Measurements from ENCODE around the gene SYNDIG1. TPM values are rescaled to one million over a fixed set of nuclear protein-coding genes. Genes with fewer than 3 reads are reported as not detected.

SYNDIG1 gene
- total and polyA plus RNA-seq, 2 experiments from 2014 or later: 1.7 to 2.4 TPM

DNA sequence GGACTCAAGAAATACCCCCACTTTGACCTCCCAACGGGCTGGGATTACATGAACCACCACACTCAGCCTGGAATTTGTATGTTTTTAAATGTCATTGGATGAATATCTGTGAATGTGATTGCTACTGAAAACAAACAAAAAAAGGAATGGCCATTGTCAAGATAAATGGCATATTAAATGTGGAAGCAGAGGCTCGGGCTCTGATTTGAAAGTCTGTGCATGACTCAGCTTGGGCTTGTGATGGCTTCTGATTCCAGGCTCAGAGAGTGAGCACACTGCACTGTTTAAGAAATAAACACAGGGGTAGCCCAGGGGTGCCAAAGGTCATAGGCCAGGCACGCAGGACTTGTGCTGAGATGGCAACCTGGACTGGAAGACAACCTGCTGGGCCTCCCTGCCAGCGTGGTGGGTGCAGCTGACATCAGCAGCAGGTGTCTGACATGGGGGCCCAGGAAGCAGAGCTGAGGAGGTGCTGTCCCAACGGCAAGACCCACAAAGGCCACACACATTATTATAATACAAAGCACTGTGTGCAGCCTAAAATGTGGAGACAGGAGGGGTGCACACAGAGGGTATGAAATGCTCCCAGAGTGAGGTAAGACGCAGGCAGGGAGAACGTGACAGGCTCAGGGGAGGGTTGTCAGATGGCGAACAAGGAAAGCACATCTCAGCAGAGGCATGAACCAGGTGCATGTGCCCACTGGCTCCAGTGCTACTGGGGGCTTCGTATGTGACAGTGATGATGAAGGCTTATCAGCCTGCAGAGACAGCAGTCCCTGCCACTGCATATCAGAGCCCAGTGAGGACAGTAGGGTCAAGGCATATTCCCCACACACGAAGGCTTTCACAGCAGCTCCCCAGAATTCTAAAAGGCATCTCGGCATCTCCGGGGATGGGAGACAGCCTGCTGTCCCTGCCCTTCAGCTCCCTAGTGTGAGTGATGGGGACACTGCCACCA, 169.4 kb downstream of the SYNDIG1 start:
- peaks cover 6% of the 10 kb centered on the region for H3K9me3 ChIP-seq (ENCODE audit: low read depth)
- DNase-seq (ENCODE audit: low read depth in 1 of 2, low spot score in 1 of 2): no peak
- H3K27ac ChIP-seq: no peak overlapping the region
- no peaks in the 10 kb centered on the region for H3K27me3 ChIP-seq
- no peak overlapping the region for H3K4me3 ChIP-seq
- H3K36me3 ChIP-seq: no peaks in the 10 kb centered on the region
- TF ChIP-seq, protein P1, sequence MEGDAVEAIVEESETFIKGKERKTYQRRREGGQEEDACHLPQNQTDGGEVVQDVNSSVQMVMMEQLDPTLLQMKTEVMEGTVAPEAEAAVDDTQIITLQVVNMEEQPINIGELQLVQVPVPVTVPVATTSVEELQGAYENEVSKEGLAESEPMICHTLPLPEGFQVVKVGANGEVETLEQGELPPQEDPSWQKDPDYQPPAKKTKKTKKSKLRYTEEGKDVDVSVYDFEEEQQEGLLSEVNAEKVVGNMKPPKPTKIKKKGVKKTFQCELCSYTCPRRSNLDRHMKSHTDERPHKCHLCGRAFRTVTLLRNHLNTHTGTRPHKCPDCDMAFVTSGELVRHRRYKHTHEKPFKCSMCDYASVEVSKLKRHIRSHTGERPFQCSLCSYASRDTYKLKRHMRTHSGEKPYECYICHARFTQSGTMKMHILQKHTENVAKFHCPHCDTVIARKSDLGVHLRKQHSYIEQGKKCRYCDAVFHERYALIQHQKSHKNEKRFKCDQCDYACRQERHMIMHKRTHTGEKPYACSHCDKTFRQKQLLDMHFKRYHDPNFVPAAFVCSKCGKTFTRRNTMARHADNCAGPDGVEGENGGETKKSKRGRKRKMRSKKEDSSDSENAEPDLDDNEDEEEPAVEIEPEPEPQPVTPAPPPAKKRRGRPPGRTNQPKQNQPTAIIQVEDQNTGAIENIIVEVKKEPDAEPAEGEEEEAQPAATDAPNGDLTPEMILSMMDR (IDR thresholded peaks at IDR 0.05; ENCODE audit: low read depth, low read length): no peak
- no peaks in the 10 kb centered on the region for H3K4me1 ChIP-seq (ENCODE audit: low read depth)

DNA sequence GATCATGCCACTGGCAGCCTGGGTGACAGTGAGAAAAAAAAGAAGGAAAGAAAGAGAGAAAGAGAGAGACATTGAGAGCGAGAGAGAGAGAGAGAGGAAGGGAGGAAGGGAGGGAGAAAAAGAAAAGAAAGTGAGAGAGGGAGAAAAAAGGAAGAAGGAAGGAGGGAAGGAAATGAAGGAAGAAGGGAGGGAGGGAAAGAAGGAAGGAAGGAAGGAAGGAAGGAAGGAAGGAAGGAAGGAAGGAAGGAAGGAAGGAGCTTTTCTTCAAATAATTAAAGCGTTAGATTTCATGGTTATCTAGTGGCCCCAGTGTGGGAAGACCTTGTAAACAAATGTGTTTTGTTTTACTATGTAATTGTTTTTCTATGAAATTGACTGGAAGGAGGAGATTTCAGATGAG, 170.8 kb downstream of the SYNDIG1 start:
- no peak overlapping the region for H3K27ac ChIP-seq

DNA sequence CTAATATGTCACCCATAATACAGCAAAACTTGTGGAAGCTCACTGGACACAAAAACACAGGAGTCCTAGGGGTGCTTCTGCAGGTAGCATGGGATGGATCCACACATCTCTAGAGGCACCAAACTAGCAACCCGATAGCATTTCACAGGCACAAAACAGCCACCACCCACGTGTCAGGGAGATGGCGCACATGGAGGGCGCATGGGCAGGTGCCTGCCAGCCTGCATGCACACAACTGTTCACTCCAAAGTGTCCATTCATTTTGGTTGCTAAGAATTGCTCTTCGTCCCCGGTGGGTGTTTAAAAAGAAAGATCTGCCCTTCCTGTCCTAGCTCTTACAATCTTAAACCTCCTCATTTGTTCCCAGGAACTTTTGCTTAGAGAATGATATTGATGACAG, 171.3 kb downstream of the SYNDIG1 start:
- no peak overlapping the region for H3K4me3 ChIP-seq
- no peak for DNase-seq (ENCODE audit: low read depth in 1 of 2, low spot score in 1 of 2)
- H3K27me3 ChIP-seq: no peaks in the 10 kb centered on the region
- peaks cover 6% of the 10 kb centered on the region for H3K9me3 ChIP-seq (ENCODE audit: low read depth)
- TF ChIP-seq, protein P1 (IDR thresholded peaks at IDR 0.05; ENCODE audit: low read depth, low read length): no peak
- H3K36me3 ChIP-seq: no peaks in the 10 kb centered on the region
- H3K27ac ChIP-seq: no peak overlapping the region
- no peaks in the 10 kb centered on the region for H3K4me1 ChIP-seq (ENCODE audit: low read depth)

More for the DNA sequence above, 170.8 kb downstream of the SYNDIG1 start:
- TF ChIP-seq, protein P1 (IDR thresholded peaks at IDR 0.05; ENCODE audit: low read depth, low read length): no peak
- H3K27me3 ChIP-seq: no peaks in the 10 kb centered on the region
- no peaks in the 10 kb centered on the region for H3K4me1 ChIP-seq (ENCODE audit: low read depth)
- no peak for DNase-seq (ENCODE audit: low read depth in 1 of 2, low spot score in 1 of 2)
- peaks cover 6% of the 10 kb centered on the region for H3K9me3 ChIP-seq (ENCODE audit: low read depth)
- H3K4me3 ChIP-seq: no peak overlapping the region
- H3K36me3 ChIP-seq: no peaks in the 10 kb centered on the region

DNA sequence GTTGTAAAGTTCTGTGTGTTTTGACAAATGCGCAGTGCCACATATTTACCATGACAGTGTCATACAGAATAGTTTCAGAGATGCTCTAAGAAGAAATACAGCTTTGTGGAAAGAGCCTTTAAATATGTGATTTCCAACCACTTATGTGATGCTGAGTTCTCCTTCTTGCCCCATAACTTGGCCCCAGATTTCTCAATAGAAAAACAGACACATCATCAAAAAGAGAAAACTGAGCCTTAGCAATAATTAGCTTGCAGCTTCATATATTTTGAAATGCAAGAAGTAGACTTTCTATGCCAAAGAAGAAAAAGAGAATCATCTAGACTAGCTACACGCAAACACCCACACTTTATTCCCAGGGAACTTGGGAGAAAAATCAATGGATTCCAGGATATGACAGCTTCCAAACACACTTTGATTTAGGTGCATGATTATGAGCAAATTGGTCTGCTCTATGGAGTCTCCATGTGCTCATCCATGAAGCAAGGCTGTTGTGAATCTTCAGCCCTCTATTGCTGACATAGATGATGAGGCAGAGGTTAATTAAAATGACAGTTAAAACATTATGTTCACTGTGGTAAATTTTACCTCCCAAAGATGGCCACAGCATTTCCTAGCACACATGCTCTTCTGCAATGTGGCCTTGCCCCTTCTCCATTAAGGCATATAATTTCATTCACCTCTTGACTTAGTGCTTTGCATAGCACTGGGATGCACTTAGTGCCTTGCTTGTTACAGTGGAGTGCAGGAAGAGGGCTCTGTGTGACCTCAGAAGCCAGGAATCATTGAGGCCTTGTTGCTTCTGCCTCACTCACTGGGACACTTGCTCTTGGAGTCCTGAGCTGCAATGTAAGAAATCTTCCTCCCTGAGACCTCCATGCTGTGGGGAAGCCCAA, 174.6 kb downstream of the SYNDIG1 start:
- peaks cover 6% of the 10 kb centered on the region for H3K9me3 ChIP-seq (ENCODE audit: low read depth)
- no peaks in the 10 kb centered on the region for H3K27me3 ChIP-seq
- H3K4me1 ChIP-seq (ENCODE audit: low read depth): no peaks in the 10 kb centered on the region
- no peaks in the 10 kb centered on the region for H3K36me3 ChIP-seq
- TF ChIP-seq, protein P1 (IDR thresholded peaks at IDR 0.05; ENCODE audit: low read depth, low read length): no peak
- no peak overlapping the region for H3K4me3 ChIP-seq
- no peak for DNase-seq (ENCODE audit: low read depth in 1 of 2, low spot score in 1 of 2)
- no peak overlapping the region for H3K27ac ChIP-seq

DNA sequence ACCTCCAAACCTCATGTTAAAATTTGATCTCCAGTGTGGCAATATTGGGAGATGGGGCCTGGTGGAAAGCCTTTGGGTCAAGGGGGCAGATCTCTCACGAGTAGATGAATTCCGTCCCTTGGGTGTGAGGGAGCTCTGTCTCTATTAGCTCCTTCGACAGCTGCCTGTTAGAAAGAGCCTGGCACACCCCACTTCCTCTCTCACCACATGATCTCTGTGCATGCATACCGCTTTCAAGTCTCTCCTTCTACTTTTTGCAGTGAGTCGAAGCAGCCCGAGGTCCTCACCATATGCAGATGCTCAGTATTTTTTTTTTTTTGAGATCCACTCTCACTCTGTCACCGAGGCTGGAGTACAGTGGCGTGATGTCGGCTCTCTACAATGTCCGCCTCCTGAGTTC, 176.9 kb downstream of the SYNDIG1 start:
- Histone ChIP-seq H3K9me3 (ENCODE audit: low read depth) (peaks cover 6% of the 10 kb centered on the region), H3K27me3 (no peaks in the 10 kb centered on the region), H3K4me3 (no peak overlapping the region), H3K36me3 (no peaks in the 10 kb centered on the region), H3K4me1 (ENCODE audit: low read depth) (no peaks in the 10 kb centered on the region), H3K27ac (no peak overlapping the region)
- TF ChIP-seq, protein P1 (IDR thresholded peaks at IDR 0.05; ENCODE audit: low read depth, low read length): no peak
- DNase-seq (ENCODE audit: low read depth in 1 of 2, low spot score in 1 of 2): no peak

All from cardiac muscle cell (in vitro differentiated cells and primary cell).